ENCODE results near the gene FBF1. TPM values are rescaled to one million over a fixed set of nuclear protein-coding genes. Genes with fewer than 3 reads are reported as not detected.
A peak's percentile ranks its signal among the peaks of the same experiment; 100 is the strongest.

Gene FBF1
- total RNA-seq, 3 donors from 2014 or later (not counting 1 experiment from before 2014, with no cell fraction given): 24.9 to 34.0 (median 33.0) TPM

DNA sequence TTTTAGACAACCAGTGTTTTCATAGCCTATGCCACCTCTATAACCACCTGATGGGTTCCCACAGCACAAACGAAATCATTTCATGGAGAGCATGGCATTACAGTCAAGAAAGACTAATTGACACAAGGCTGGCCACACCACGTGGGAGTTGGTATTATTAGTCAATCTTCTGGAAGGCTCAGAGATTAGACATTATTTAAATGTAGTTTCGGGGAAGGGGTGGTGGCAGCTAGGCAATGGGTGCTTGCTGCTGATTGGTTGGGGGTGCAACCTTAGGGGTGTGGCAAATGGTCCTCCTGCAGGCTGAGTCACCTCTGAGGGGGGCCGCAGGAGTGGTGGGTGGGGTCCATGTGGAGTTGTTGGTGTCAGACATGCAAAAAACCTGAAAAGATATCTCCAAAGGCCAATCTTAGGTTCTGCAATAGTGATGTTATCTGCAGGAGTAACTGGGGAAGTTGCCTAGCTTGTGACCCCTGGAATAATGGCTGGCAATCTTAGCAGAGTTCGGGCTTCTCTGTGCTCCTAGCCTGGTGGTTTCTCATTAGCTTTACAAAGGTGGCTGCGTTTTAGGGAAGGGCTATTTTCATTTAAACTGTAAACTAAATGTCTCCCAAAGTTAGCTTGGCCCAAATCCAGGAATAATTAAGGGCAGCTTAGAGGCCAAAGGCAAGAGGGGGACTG, 42.8 kb upstream of the FBF1 start:
- ATAC-seq (peak in 1 of 3 donors; percentile 31), DNase-seq (no peak)
- Histone ChIP-seq H3K4me3 (ENCODE audit: low read length) (no peak overlapping the region), H3K27ac (ENCODE audit: low read length) (no peak overlapping the region), H3K4me1 (ENCODE audit: control insufficient read depth, insufficient read depth, low read length) (peaks cover 10% of the 10 kb centered on the region), H3K9me3 (ENCODE audit: control insufficient read depth, insufficient read depth, low read length) (no peaks in the 10 kb centered on the region), H3K27me3 (ENCODE audit: control insufficient read depth, insufficient read depth, low read length) (no peaks in the 10 kb centered on the region), H3K36me3 (ENCODE audit: control insufficient read depth, insufficient read depth, low read length) (no peaks in the 10 kb centered on the region)
- Mint-ChIP-seq H3K4me3 (no peak overlapping the region), H3K27ac (no peak overlapping the region), H3K4me1 (peaks cover 13 to 15% of the 10 kb centered on the region in 2 donors), H3K27me3 (ENCODE audit: low read depth in 2 of 2) (no peaks in the 10 kb centered on the region), H3K9me3 (no peaks in the 10 kb centered on the region), H3K36me3 (no peaks in the 10 kb centered on the region)
- TF ChIP-seq, protein P1, sequence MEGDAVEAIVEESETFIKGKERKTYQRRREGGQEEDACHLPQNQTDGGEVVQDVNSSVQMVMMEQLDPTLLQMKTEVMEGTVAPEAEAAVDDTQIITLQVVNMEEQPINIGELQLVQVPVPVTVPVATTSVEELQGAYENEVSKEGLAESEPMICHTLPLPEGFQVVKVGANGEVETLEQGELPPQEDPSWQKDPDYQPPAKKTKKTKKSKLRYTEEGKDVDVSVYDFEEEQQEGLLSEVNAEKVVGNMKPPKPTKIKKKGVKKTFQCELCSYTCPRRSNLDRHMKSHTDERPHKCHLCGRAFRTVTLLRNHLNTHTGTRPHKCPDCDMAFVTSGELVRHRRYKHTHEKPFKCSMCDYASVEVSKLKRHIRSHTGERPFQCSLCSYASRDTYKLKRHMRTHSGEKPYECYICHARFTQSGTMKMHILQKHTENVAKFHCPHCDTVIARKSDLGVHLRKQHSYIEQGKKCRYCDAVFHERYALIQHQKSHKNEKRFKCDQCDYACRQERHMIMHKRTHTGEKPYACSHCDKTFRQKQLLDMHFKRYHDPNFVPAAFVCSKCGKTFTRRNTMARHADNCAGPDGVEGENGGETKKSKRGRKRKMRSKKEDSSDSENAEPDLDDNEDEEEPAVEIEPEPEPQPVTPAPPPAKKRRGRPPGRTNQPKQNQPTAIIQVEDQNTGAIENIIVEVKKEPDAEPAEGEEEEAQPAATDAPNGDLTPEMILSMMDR (IDR thresholded peaks at IDR 0.05): no peak
- 89% methylated on average over 6 of the region's 6 CpGs for WGBS (ENCODE audit: insufficient coverage)
- intact Hi-C loops (cut with micrococcal nuclease): no loop called here

GRCh38 chr17:75981019-75981615, 40.3 kb upstream of the FBF1 start:
- TF ChIP-seq, protein P1 (IDR thresholded peaks at IDR 0.05): no peak
- Mint-ChIP-seq H3K27me3 (ENCODE audit: low read depth in 2 of 2) (no peaks in the 10 kb centered on the region), H3K9me3 (no peaks in the 10 kb centered on the region), H3K36me3 (no peaks in the 10 kb centered on the region), H3K4me1 (peaks cover 23 to 32% of the 10 kb centered on the region in 2 donors), H3K27ac (peak overlapping the region; percentile 99 to 100), H3K4me3 (peak overlapping the region; percentile 74)
- WGBS (ENCODE audit: insufficient coverage): 98% methylated on average over 7 of the region's 7 CpGs
- H3K27ac ChIP-seq (ENCODE audit: low read length): no peak overlapping the region
- H3K36me3 ChIP-seq (ENCODE audit: control insufficient read depth, insufficient read depth, low read length): peaks cover 2% of the 10 kb centered on the region
- DNase-seq (no peak), ATAC-seq (no peak)
- no peaks in the 10 kb centered on the region for H3K27me3 ChIP-seq (ENCODE audit: control insufficient read depth, insufficient read depth, low read length)
- H3K4me3 ChIP-seq (ENCODE audit: low read length): no peak overlapping the region
- peaks cover 19% of the 10 kb centered on the region for H3K4me1 ChIP-seq (ENCODE audit: control insufficient read depth, insufficient read depth, low read length)
- H3K9me3 ChIP-seq (ENCODE audit: control insufficient read depth, insufficient read depth, low read length): no peaks in the 10 kb centered on the region
- intact Hi-C loops (cut with micrococcal nuclease): no loop called here

DNA sequence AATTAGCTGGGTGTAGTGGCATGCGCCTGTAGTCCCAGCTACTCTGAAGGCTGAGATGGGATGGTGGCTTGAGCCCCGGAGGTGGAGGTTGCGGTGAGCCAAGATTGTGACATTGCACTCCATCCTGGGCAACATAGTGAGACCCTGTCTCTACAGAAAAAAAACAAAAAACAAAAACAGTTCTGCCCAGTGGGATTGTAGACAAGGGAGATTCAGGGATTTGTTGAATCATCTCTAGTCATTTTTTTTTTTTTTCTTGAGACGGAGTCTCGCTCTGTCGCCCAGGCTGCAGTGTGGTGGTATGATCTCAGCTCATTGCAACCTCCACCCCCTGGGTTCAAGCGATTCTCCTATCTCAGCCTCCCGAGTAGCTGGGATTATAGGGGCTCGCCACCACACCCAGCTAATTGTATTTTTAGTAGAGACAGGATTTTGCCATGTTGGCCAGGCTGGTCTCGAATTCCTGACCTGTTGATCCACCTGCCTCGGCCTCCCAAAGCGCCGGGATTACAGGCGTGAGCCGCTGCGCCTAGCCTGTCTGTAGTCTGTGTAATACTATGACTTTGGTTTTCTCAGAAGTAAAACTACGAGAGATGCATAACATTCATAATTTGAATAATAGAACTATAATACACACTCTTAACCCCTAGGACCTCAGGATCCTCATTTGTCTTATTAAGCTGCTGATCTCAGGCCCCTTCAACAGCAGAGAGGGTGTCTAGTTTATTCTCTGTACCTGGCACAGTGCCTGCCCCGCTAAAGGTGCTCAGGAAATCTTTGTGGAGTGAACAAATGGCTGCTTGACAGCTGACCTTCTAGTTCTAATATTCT, 39.6 kb upstream of the FBF1 start:
- Mint-ChIP-seq H3K4me3 (peak overlapping the region; percentile 96), H3K27me3 (ENCODE audit: low read depth in 2 of 2) (no peaks in the 10 kb centered on the region)
- DNase-seq: no peak

More for the DNA sequence above, 39.6 kb upstream of the FBF1 start:
- Mint-ChIP-seq H3K36me3 (no peaks in the 10 kb centered on the region), H3K27ac (peak overlapping the region; percentile 99 to 100), H3K9me3 (no peaks in the 10 kb centered on the region), H3K4me1 (peaks cover 28 to 33% of the 10 kb centered on the region in 2 donors)
- H3K4me3 ChIP-seq (ENCODE audit: low read length): peak overlapping the region; percentile 96
- no peaks in the 10 kb centered on the region for H3K9me3 ChIP-seq (ENCODE audit: control insufficient read depth, insufficient read depth, low read length)
- WGBS (ENCODE audit: insufficient coverage): 83% methylated on average over 10 of the region's 18 CpGs
- intact Hi-C loops (cut with micrococcal nuclease): no loop called here
- peak overlapping the region; percentile 93 for H3K27ac ChIP-seq (ENCODE audit: low read length)
- H3K4me1 ChIP-seq (ENCODE audit: control insufficient read depth, insufficient read depth, low read length): peaks cover 19% of the 10 kb centered on the region
- no peaks in the 10 kb centered on the region for H3K27me3 ChIP-seq (ENCODE audit: control insufficient read depth, insufficient read depth, low read length)
- peaks cover 2% of the 10 kb centered on the region for H3K36me3 ChIP-seq (ENCODE audit: control insufficient read depth, insufficient read depth, low read length)
- TF ChIP-seq, protein P1 (IDR thresholded peaks at IDR 0.05): no peak
- no peak for ATAC-seq
